ENCODE measurements around the gene NHS.

DNA sequence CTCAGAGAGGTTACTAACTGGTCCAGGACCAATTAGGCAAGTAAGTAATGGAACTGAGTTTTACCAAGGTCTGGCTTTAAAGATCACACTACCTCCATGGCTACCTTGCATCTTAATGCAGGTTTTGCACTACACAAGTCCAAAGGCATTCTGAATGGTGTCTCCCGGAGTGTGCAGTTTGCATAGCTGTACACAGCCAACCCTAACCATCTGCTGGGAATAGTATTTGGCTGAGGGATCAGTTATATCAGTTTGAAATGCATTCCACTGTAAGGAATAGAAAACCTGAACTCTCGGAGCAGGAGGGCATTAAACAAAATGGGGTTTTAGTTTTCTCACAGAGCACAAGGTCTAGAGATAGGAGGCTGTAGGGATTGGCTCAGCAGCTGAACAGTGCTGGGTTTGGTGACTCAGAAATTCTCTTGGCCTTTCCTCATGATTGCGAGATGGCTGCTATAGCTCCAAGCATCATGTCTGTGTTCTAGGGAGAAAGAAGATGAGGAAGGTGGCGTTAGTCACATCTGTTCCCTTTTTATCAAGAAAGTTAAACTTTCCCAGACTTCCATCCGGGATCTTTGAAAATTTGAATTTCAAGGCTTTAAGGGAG is 177.1 kb downstream of the NHS start:
- TF ChIP-seq, protein P1, sequence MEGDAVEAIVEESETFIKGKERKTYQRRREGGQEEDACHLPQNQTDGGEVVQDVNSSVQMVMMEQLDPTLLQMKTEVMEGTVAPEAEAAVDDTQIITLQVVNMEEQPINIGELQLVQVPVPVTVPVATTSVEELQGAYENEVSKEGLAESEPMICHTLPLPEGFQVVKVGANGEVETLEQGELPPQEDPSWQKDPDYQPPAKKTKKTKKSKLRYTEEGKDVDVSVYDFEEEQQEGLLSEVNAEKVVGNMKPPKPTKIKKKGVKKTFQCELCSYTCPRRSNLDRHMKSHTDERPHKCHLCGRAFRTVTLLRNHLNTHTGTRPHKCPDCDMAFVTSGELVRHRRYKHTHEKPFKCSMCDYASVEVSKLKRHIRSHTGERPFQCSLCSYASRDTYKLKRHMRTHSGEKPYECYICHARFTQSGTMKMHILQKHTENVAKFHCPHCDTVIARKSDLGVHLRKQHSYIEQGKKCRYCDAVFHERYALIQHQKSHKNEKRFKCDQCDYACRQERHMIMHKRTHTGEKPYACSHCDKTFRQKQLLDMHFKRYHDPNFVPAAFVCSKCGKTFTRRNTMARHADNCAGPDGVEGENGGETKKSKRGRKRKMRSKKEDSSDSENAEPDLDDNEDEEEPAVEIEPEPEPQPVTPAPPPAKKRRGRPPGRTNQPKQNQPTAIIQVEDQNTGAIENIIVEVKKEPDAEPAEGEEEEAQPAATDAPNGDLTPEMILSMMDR (IDR thresholded peaks at IDR 0.05) = no peak
- no peak for TF ChIP-seq POLR2A (IDR thresholded peaks at IDR 0.05)
